GM19372 (cell line): Measurements from ENCODE around the gene NPVF.

Experiments used
- ATAC-seq: cut with Tn5 transposase; IDR thresholded peaks from one replicate; pipeline ENCODE4 v1.9.1; 2021; ENCODE audit warnings: mild to moderate bottlenecking, low read depth, moderate library complexity; ENCODE audit not compliant: unreplicated experiment

NPVF gene

DNA sequence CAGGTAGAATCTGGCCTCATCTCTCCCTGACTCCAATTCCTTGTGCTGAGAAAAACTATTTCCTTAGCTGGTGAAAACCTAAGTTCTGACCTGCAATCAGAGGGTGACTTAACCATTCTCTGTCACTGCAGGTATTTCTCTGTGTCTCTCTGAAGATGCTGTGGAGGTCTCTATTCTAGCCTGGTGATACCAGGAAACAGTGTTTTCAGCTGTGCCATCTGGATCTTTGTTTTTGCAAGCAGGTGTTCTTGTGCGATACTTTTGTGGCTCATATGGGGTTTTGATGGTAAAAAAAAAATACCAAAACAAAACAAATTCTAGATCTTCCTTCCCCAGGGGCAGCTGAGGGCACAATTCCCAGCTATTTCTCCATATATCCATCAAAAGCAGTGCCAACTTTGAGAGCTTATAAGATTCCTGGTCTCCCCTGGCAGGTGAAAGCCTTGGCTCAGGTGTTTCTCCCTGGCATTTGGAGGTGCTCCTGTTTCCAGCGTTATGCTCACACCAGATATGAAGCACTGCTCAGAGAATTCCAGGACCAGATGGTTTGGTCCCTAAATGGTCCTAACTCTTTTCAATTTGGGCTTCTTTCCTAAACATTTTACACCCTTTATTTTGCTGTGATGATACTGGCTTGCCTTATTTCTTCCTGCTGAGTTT lies 9.9 kb upstream of the NPVF start:
- no peak for ATAC-seq

DNA sequence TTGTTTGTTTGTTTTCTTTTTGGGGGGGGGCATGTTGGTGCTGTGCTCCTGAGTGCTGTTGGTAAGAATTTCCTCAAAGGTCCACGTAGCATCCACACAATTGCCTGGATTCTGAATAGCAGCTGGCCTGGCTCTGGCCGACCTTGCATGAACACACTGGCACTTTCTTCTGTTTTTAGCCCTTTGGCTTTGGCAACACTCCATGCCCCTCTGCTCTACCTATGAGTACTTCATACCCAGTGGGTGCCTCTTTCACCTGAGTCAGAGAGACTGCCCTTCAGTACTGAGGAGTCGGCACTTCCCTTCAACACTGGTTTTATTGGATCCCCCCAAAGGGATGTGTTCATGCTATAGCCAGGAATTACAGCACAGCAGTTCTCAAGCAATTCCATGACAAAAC lies 7.2 kb upstream of the NPVF start:
- ATAC-seq, result no peak

DNA sequence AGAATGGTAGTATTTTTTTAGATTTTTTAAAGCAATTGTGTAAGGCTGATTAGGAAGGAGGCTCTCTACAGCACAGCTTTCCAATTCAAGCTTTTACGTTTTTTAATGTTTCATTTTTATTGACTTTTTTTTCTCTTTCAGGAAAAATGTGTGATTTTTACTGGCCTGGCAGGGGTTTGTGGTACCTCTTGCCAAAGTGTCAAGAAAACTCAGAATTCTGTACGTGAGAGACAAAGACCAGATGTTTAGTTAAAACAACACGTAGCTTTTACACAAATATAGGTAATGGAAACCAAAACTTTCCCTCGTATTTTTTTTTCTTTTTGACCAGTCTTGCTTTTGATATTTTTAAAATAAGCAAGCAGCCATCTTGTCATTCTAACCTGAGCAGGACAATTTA lies 6.0 kb upstream of the NPVF start:
- ATAC-seq, result no peak

DNA sequence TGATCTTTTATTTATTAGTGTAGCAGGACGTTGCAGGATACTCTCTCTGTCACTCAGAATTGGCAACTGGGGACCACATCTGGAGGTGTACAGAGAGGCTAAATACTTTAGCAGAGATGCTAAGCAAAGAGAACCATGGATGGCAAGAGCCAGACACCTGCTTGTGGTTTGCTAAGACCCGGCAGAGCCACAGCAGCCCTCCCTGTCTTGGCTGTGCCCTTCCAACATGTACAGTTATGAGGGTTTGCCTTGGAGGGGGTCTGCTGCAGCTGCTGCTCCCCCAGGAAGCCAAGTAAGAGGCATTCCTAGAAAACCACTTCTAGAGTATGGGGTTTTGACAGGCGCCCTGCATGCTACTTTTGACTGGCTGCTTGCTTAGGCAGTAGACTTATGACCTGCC lies 5.1 kb downstream of the NPVF start:
- ATAC-seq, result no peak

DNA sequence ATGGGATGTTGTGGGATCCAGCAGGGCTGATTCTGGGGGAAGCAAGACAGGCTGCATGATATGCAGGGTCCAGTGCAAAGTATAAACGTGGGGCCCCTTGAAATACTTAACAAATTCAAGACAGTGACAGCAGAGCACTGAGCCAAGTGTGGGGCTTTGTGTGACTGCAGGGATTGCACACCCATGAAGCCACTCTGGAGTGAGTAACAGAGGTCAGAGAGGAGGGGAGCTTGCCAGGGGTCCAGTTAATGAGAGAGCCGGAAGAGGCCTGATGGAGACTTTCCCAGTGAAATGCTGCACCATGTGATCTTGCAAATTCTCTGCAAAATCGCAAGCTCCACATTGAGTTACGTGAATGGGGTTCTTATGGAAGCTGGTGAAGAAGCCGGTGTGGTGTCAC lies 5.6 kb downstream of the NPVF start:
- no peak for ATAC-seq

DNA sequence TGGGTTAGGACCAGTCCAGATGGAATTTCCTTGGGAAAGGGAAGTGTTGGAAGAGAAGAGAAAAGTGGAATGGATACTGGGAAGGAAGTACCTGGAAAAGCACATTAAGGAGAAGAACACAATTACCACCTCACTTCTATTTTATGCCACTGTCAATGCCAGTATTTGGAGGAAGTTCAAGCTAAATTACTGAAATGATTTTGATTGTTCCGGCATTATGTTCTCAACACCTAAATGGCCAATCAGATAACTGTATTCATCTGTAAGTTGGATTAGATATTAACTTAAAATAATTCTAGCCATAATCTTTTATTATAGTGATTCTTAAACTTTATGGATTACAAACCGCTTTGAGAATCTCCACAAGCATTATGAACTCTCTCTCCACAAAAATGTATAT lies 7.3 kb downstream of the NPVF start:
- no peak for ATAC-seq

DNA sequence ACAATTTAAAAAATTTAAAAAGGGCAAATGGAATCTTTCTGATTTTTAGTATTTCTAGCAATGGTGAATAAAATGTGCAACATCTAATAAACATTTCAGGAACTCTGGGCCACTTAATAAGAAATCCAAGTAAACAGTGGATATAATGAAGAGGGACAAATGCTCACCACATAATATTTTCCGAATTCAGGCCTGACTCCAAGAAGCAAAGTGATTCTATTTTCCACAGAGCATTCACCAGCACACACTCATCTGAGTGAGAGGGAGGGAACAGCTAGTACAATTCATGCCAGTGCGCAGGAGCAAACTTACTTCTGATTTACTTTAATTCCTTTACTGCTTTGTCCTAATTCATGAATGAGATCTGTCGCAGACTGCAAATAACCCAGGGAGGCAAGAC lies 10.1 kb downstream of the NPVF start:
- no peak for ATAC-seq

DNA sequence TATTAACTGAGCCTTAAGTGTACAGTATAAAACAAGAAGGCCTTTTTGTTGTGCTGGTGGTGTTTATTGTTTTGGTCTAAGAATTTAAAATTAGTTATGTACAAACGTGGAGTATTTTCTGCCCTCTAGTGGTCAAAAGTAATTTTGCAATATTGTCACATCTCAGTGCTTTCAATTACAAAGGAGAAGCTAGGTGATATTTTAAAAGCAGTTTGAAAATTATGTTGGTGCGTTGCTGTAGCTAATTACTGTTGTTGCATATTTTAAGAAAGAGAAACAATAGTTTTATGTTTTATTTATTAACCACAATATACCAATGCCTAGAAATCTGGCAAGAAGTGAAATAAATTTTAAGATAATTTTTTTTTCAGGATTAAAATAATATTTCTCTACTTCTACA lies 11.4 kb downstream of the NPVF start:
- ATAC-seq, result no peak

DNA sequence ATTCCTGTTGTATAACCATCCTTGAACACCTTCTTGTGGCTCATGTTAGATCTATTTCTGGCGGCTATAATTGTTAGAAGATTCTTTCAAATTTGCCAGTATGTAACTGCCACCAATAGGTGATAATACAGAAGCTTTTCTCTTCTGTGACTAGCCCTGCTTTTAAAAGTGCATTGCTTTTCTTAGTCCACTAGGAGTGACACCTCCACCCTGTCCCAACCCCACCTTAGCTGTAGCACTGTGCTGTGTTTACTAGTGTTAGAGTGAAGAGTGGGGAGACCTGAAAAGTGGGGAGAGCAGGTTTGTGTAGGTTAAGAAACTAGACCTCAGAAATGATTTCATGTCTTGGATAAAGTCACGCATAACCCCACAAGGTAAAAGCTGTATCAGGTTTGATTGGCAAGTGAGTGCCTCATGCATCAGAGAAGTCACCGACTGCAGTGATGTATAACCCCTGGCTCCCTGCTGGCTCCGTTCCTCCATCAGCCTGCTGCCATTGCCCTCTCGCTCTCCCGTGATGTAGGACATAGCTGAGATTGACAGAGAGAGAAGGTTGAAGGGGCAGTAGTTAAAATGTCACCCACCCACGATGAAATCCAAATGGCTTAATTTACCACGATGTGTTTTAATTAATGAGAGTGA lies 12.5 kb downstream of the NPVF start:
- no peak for ATAC-seq

DNA sequence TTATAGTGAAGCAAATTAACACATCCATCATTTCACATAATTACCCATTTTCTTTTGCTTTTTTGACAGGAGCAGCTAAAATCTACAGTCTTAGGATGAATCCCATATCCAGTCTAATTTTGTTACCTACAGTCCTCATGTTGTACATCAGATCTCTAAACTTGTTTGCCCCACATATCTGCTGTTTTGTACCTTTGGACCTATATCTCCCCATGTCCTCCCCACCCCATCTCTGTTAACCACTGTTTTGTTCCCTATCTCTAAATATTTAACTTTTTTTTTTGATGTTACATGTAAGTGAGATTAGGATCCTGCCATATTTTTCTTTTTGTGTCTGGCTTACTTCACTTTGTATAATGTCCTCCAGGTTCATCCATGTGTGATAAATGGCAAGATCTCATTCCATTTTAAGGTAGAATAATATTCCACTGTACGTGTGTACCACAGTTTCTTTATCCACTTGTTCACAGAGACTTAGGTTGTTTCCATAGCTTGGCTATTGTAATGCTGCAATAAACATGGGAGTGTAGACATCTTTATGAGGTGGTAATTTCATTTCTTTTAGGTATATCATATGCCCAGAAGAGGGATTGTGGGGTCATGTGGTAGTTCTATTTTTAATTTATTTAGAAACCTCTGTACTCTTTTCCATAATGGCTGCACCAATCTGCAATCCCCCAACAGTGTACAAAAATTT lies 19.6 kb downstream of the NPVF start:
- no peak for ATAC-seq

DNA sequence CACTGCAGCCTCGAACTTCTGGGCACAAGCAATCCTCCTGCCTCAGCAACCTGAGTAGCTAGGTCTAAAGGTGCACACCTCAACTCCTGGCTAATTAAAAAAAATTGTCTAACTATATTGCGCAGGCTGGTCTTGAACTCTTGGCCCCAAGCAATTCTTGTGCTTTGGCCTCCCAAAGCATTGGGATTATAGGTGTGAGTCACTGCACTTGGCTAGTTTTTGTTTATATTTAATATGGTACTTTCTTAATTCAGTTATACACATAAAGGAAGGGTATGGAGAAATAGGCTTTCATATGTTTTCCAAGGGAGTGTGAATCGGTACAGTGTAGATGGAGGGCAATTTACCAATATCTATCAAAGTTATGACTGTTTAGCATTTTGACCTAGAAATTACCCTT lies 20.4 kb downstream of the NPVF start:
- ATAC-seq, result no peak

DNA sequence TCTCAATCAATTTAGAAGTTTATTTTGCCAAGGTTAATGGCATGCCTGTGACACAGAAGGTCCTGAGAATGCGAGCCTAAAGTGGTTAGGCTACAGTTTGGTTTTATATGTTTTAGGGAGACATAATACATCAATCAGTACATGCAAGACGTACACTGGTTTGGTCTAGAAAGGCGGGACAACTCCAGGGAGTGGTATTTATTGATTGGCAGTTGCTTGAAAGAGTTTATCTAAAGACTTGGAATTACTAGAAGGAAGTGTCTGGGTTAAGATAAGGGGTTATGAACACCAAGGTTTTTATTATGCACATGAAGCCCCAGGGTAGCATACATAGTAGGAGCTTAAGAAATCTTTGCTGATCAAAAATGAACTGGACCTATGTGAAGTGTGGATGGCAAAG lies 21.5 kb downstream of the NPVF start:
- ATAC-seq, result no peak

DNA sequence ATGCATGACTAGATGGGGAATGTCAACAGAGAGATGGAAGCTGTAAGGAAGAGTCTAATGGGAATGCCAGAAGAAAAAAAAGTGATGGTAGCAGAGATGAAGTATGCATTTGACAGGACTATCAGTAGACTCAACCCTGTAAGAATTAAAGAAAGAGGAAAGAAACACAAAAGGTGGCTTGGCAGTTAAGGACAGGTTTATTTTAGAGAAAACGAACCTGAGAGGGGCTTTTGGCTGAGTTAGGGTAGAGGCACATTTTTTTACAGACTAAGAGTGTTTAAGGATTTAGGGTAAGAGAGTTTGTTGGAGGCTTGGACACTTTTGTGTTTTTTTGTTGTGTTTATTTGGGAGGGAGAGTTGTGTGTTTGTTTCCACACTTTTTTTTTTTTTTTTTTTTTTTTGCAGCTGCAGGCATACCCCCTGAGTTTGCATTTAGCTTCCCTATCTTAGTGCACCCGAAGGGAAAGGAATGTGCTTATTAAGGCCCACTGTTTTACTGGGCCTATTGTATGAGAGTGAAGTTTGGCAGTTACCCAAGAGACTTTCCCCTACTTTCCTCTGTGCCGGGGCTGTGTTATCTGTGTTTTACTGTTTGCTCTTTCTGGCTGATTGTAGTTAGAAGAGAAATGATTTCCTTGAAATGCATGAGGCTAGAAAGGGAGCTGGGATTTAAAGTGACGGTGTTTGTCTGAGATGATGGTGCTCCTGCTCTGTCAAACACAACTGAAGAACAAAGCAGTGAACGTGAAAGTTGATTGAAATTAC lies 32.0 kb downstream of the NPVF start:
- ATAC-seq, result no peak

DNA sequence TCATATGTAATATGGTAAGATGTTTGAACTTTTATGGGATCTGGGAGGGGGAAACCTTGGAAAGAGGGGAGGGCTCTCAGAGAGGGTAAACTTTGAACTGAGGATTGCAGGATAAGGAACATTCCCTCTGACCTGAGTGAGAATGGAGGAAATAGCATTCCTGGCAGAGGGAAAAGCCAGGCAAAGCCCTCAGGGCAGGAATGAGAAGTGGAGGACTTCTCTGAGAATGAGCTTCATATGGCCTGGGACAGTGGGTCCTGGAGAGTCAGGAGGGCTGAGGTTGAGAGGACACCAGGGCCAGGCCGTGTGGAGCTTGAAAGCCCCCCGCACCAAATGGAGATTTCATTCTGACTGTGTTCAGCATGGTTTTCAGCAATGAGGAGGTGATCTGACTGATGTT lies 34.2 kb downstream of the NPVF start:
- ATAC-seq, result no peak

DNA sequence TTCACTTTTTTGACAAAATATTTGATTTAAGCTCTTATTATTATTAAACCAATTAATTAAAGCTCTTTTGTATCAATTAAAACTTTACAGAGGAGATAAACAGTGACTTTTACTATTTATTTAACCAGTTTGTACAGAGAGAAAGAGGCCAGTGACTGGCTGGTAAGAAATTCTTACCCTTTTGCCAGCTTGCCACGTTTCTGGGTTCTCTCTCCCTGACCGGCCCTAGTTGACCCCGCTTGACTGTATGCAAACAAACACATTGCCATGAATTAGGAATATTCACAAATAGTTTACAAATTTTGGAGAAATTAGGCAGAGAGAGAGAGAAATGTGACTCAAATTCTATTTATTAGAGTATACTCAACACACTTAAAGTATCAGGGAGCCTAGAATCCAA lies 36.2 kb downstream of the NPVF start:
- ATAC-seq, result no peak

DNA sequence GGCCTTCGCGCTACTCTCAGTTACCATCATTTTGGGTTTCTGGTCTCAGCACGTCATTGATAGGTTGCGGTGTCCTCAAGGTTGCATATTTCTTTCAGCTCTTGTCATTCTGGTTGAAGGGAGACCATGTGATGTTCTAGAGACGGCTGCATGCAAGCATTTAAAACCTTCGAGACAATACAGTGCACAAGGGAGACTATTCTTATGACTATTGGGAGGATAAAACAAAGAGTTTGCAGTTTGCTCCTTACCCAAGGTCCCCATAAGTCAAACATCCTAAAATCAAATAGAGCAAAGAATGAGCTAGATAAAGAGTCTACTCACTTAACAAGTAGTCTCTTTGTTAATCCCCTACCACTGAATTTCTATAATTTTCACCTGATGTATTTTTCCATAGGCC lies 39.1 kb downstream of the NPVF start:
- no peak for ATAC-seq

DNA sequence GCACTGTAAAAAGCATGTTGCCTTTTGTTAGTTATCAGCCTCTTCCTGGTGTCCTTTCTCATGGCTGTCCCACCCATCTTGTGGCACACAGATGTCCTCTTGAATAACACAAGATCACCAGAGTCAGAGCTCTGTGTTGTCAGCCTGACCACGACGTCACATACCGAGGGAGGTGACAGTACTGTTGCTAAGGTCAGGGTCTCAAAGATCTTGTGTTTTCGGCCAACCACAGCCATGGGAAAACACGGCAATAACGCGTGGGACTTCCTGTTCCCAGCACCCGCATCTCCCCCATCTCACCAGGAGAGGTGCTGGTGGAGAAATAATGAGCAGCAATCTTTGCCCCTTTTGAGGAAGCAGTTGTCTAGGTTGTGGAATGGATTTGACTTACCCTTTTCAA lies 40.4 kb downstream of the NPVF start:
- ATAC-seq, result no peak

DNA sequence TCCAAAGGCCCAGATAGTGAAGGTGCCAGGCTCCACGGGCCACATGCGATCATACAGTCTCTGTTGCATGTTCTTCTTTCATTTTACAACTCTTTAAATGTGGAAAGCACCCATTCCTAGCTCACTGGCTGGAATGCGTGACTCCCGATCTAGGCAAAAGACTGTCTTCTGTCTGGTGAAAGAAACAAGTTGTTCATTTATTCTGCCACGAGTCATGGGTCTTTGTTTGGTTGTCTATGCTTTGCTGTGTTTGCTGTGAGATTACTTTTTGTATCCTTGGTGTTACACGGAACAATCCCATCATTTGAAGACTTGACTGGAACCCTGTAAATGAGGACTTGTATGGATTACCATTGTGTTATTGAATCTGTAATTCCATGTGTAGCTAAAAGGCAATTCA lies 41.9 kb downstream of the NPVF start:
- no peak for ATAC-seq

DNA sequence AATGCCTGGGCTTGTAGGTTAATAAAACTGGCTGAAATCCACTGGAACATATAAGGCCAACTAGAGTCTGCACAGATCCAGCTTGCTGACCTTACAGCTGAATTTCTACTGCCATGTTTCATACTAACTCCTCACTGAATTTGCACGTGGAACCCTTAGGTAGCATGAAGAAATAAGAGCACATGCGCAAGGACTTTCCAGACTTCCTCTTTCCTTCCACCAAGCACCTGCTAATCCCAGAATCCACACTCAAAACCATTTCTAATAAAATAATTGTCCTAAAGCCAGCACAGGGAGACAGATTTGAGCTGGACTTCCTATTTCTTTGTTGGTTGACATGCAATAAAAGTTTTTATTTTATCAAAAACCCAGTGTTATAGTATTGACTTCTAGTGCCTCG lies 46.8 kb downstream of the NPVF start:
- no peak for ATAC-seq

DNA sequence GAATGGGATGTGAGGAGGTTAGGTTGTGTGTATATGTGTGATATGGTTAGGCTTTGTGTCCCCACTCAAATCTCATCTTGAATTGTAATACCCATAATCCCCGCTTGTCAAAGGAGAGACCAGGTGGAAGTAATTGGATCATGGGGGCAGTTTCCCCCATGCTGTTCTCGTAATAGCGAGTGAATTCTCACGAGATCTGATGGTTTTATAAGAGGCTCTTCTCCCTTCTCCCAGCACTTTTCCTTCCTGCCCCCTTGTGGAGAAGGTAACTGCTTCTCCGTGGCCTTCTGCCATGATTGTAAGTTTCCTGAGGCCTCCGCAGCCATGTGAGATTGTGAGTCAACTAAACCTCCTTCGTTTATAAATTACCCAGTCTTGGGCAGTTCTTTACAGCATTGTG lies 47.3 kb downstream of the NPVF start:
- no peak for ATAC-seq

DNA sequence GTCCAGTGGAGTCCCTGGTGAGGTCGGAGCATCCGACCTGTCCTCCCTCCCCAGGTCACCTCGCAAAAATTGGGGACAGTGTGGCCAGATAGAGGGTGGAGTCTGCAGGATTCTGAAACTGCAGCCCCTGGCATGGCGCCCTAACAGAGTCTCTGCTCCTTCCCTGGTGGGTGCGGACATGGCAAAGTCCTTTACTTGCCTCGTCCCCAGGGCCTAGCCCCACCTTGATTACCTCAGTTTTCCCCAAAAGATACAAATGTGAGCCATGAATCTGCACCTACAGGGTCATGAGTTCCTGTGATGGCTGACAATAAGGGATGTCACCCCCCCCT lies 47.7 kb downstream of the NPVF start:
- ATAC-seq, result peak; percentile 32
